Ovary (tissue), 9 donors: ENCODE measurements around the gene ETV6. TPM values are rescaled to one million over a fixed set of nuclear protein-coding genes. Genes with fewer than 3 reads are reported as not detected.
A peak's percentile ranks its signal among the peaks of the same experiment; 100 is the strongest.

Source experiments
- DNase-seq, 5 donors: peaks; one replicate each; pipeline ENCODE4 v3.0.0-alpha.2; 2019 to 2020
- H3K27ac ChIP-seq, 2 donors: fragments of 200-600 bp; one replicate each; pipeline versions ENCODE4 v1.5.1 to v1.8.0; 2019 to 2022
- H3K27me3 ChIP-seq: fragments of 200-600 bp; one replicate; pipeline ENCODE4 v1.8.0; 2022
- H3K36me3 ChIP-seq: fragments of 200-600 bp; sonication (generic); one replicate; pipeline ENCODE4 v1.5.1; 2019
- H3K4me1 ChIP-seq: one replicate; pipeline ENCODE4 v1.8.1; 2013; ENCODE audit warnings: mild to moderate bottlenecking, moderate library complexity; ENCODE audit not compliant: insufficient read depth
- H3K4me3 ChIP-seq: fragments of 200-600 bp; sonication (generic); one replicate; pipeline ENCODE4 v1.5.1; 2017
- H3K9me3 ChIP-seq, 2 donors: fragments of 200-600 bp in 1 of 2; sonication (generic) in 1 of 2; one replicate each; pipeline versions ENCODE4 v1.5.1 to v1.8.1; 2013 to 2019; ENCODE audit warnings: mild to moderate bottlenecking in 1 of 2, moderate library complexity in 1 of 2
- CTCF ChIP-seq, 3 donors: fragments of 450-650 bp in 2 of 3; fragments of 200-600 bp in 1 of 3; IDR thresholded peaks; one replicate each; pipeline versions ENCODE4 v1.5.1 to v1.8.0; 2016 to 2022; ENCODE audit warnings: antibody characterized with exemption in 3 of 3, mild to moderate bottlenecking in 1 of 3
- EP300 ChIP-seq: sonication (generic); formaldehyde crosslinking; IDR thresholded peaks from one replicate; pipeline ENCODE4 v1.6.1; 2017; ENCODE audit warnings: antibody characterized with exemption
- POLR2A ChIP-seq: fragments of 450-650 bp; IDR thresholded peaks from one replicate; pipeline ENCODE4 v1.6.1; 2017; ENCODE audit warnings: antibody characterized with exemption, mild to moderate bottlenecking, moderate library complexity
- WGBS, 3 donors: extraction: QIAGEN DNeasy Blood & Tissue Kit in 1 of 3; methylation state at CpG; one replicate each; pipeline versions ENCODE4 v1.1.5 to v1.1.7; 2013 to 2017; 5-methylcytosine and 5-hydroxymethylcytosine counted together
- intact Hi-C, 4 donors: fragments of 100-400 bp; cut with DNase I; formaldehyde crosslinking; loops; one replicate each; pipeline versions ENCODE4 v1.11.0 to v1.15.1; 2022 to 2023
- polyA plus RNA-seq, 2 donors: library from polyadenylated mRNA; stranded (reverse); fragments of 200-250 nt in 1 of 2; fragments of 350-450 nt in 1 of 2; fragmentation: Illumina TruSeq in 1 of 2; extraction: RNeasy Lipid Tissue Mini Kit (QIAGEN cat#74804) in 1 of 2; gene quantifications; one replicate each; pipeline ENCODE4 v1.2.3, GENCODE V29; 2013 to 2014
- total RNA-seq, 7 donors: library from RNA; depleted of rRNA in 2 of 7; stranded (reverse); fragments of >200 nt in 2 of 7; fragmentation: NEBNext Ultra II Directional in 3 of 7; extraction: Animal tissue kit (Norgen Biotek cat#: 25700) in 3 of 7; gene quantifications; one replicate each; pipeline versions ENCODE4 v1.1.0 to v1.2.4, GENCODE V29; 2016 to 2023
- donor health status: DM: no; HTN: no; CAD: no; lungs with moderate emphysema.
- donor health status: DM: no; HTN: no; CAD: no.
- donor health status: Bipolar disorder and iron deficiency.
- donor health status: DM: yes; HTN: yes; CAD: no.
- donor health status: DM: no; HTN: no; CAD: no.
- donor health status: DM: yes; HTN: yes; CAD: no.

Gene ETV6
- total and polyA plus RNA-seq, 9 donors, result 4.4 to 34.6 (median 18.3) TPM

GRCh38 chr12:11651785-11652184 lies 2.3 kb downstream of the ETV6 start:
- Histone ChIP-seq H3K36me3 (no peaks in the 10 kb centered on the region), H3K4me3 (peak overlapping the region; percentile 70), H3K9me3 (no peaks in the 10 kb centered on the region), H3K27me3 (no peaks in the 10 kb centered on the region), H3K4me1 (peaks cover 4% of the 10 kb centered on the region), H3K27ac (no peak overlapping the region)
- TF ChIP-seq CTCF (IDR thresholded peaks at IDR 0.05) (no peak), EP300 (no peak)
- intact Hi-C loops, result no loop called here
- no peak for DNase-seq
- WGBS, 3 donors, result 3 to 6% (median 5%) methylated on average over 6 of the region's 6 CpGs

GRCh38 chr12:11652351-11653040 lies 3.0 kb downstream of the ETV6 start:
- intact Hi-C loops, result no loop called here
- Histone ChIP-seq H3K27me3 (no peaks in the 10 kb centered on the region), H3K27ac (no peak overlapping the region), H3K36me3 (no peaks in the 10 kb centered on the region), H3K9me3 (no peaks in the 10 kb centered on the region), H3K4me3 (peak overlapping the region; percentile 70), H3K4me1 (peaks cover 4% of the 10 kb centered on the region)
- DNase-seq, result peak in 1 of 5 donors; percentile 31
- no peak for TF ChIP-seq CTCF (IDR thresholded peaks at IDR 0.05)
- 8 to 12% (median 10%) methylated on average over 16 of the region's 16 CpGs for WGBS, 3 donors

GRCh38 chr12:11653215-11653753 lies 3.8 kb downstream of the ETV6 start:
- intact Hi-C loops, result no loop called here

GRCh38 chr12:11654338-11654737 lies 4.9 kb downstream of the ETV6 start:
- intact Hi-C loops, result no loop called here
- WGBS, 3 donors, result 83 to 88% (median 84%) methylated on average over 4 of the region's 4 CpGs
- DNase-seq, result no peak
- Histone ChIP-seq H3K9me3 (no peaks in the 10 kb centered on the region), H3K27me3 (no peaks in the 10 kb centered on the region), H3K36me3 (no peaks in the 10 kb centered on the region), H3K27ac (no peak overlapping the region), H3K4me1 (peaks cover 5% of the 10 kb centered on the region), H3K4me3 (no peak overlapping the region)
- TF ChIP-seq CTCF (IDR thresholded peaks at IDR 0.05) (no peak), POLR2A (no peak), EP300 (no peak)

More at GRCh38 chr12:11653215-11653753, 3.8 kb downstream of the ETV6 start:
- TF ChIP-seq POLR2A, result no peak
- TF ChIP-seq CTCF (IDR thresholded peaks at IDR 0.05), result no peak
- no peak for TF ChIP-seq EP300
- Histone ChIP-seq H3K9me3 (no peaks in the 10 kb centered on the region), H3K4me1 (peaks cover 5% of the 10 kb centered on the region), H3K27me3 (no peaks in the 10 kb centered on the region), H3K27ac (no peak overlapping the region), H3K4me3 (peak overlapping the region; percentile 70), H3K36me3 (no peaks in the 10 kb centered on the region)
- no peak for DNase-seq
- WGBS, 3 donors, result 58 to 69% (median 58%) methylated on average over 7 of the region's 7 CpGs
